Dermis blood vessel endothelial cell (primary cell): Measurements from ENCODE around the gene SLC26A8. TPM values are rescaled to one million over a fixed set of nuclear protein-coding genes. Genes with fewer than 3 reads are reported as not detected.
"Not testable (repeated sequence)": the region's sequence is repeated elsewhere in the genome, so short reads cannot be mapped to it uniquely, and the experiment has no call there.

Source experiments
- DNase-seq: peaks from one replicate; pipeline ENCODE4 v3.0.0; 2010
- total RNA-seq: library from RNA; depleted of rRNA; stranded (reverse); fragments of >200 nt; gene quantifications from 2 replicates; pipeline ENCODE4 v1.2.3, GENCODE V29; 2014

SLC26A8 gene
- total RNA-seq, 1 donor from 2014 or later, result under 0.01 TPM

GRCh38 chr6:35911871-35912653, 112.4 kb downstream of the SLC26A8 start:
- peak; percentile 12 for DNase-seq

GRCh38 chr6:35909571-35909970, 114.9 kb downstream of the SLC26A8 start:
- not testable (repeated sequence) for DNase-seq

GRCh38 chr6:35908753-35909401, 115.6 kb downstream of the SLC26A8 start:
- DNase-seq, result not testable (repeated sequence)

GRCh38 chr6:35907750-35908149, 116.7 kb downstream of the SLC26A8 start:
- no peak for DNase-seq

GRCh38 chr6:35906499-35906846, 118.0 kb downstream of the SLC26A8 start:
- peak; percentile 17 for DNase-seq

GRCh38 chr6:35905841-35906498, 118.5 kb downstream of the SLC26A8 start:
- DNase-seq, result no peak

GRCh38 chr6:35905141-35905785, 119.2 kb downstream of the SLC26A8 start:
- DNase-seq, result no peak

GRCh38 chr6:35903679-35904078, 120.8 kb downstream of the SLC26A8 start:
- DNase-seq, result no peak

- no peak for DNase-seq
Observed at GRCh38 chr6:35900448-35900847, 124.0 kb downstream of the SLC26A8 start.

GRCh38 chr6:35898003-35898402, 126.4 kb downstream of the SLC26A8 start:
- DNase-seq, result no peak

- DNase-seq, result no peak
Observed at GRCh38 chr6:35897486-35897885, 127.0 kb downstream of the SLC26A8 start.

GRCh38 chr6:35897036-35897435, 127.4 kb downstream of the SLC26A8 start:
- DNase-seq, result no peak

GRCh38 chr6:35896228-35896627, 128.2 kb downstream of the SLC26A8 start:
- DNase-seq, result no peak

- DNase-seq, result no peak
Observed at GRCh38 chr6:35895560-35895959, 128.9 kb downstream of the SLC26A8 start.

- no peak for DNase-seq
Observed at GRCh38 chr6:35894776-35895175, 129.7 kb downstream of the SLC26A8 start.

Other genes with a start within 250 kb of the SLC26A8 start
- not detected in 2 replicates for gene CLPSL2, start 248.0 kb downstream of the SLC26A8 start, total RNA-seq
- not detected in 2 replicates for gene CLPSL1, start 243.6 kb downstream of the SLC26A8 start, total RNA-seq
- gene CLPS, start 227.3 kb downstream of the SLC26A8 start, total RNA-seq, result not detected in 2 replicates
- gene LHFPL5, start 219.3 kb downstream of the SLC26A8 start, total RNA-seq, result not detected in 2 replicates
- gene SRPK1, start 103.5 kb downstream of the SLC26A8 start, total RNA-seq, result 68.4 and 73.0 TPM in 2 replicates
- gene MAPK14, start 3.2 kb upstream of the SLC26A8 start, total RNA-seq, result 71.8 and 77.0 TPM in 2 replicates
- 5.6 and 8.9 TPM in 2 replicates for gene MAPK13, start 105.9 kb upstream of the SLC26A8 start, total RNA-seq
- 11.6 and 14.9 TPM in 2 replicates for gene BRPF3, start 172.1 kb upstream of the SLC26A8 start, total RNA-seq
- gene PNPLA1, start 245.4 kb upstream of the SLC26A8 start, total RNA-seq, result not detected in 2 replicates